GM11168 (cell line): ENCODE results near the gene MNS1.
"Not testable (repeated sequence)": the region's sequence is repeated elsewhere in the genome, so short reads cannot be mapped to it uniquely, and the experiment has no call there.

ENCODE experiments used
- in situ Hi-C: fragments of 300-500 bp; cut with MboI; formaldehyde crosslinking; loops from one replicate; pipeline ENCODE4 v1.12.0; 2022; ENCODE audit warnings: low sequenced_read_pairs; ENCODE audit not compliant: unreplicated experiment

MNS1 gene

DNA sequence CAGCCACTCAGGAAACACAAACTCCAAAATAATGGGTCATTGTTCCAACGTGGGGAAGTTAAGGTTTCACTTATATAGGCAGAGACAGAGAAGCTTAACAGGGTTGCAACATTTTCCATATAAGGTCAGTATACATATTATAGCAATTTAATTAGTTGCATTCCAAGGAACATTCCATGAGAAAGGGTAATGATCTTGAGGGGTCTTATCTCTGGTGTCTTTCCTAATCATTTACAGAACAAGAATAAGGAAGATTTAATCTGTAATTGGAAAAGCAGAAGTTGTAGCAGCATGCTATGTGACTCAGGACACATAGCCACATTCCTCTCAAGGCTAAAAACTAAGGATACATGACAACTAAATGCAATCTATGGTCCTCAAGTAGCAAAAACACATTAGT, 4.9 kb downstream of the MNS1 start:
- in situ Hi-C loops: no loop called here

DNA sequence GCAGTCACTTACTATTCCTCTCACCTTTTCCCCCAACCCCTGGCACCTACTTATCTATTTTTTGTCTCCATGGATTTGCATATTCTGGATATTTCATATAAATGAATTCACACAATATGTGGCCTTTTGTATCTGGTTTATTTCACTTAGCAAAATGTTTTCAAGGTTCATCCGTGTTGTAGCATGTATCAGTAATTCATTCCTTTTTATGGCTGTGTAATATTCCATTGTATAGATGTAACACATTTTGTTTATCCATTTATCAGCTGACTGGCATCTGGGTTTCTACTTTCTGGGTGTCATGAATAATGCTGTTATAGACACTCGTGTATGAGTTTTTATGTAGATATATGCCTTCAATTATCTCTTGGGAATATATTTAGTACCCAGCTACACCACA, 5.8 kb downstream of the MNS1 start:
- in situ Hi-C loops: no loop called here

DNA sequence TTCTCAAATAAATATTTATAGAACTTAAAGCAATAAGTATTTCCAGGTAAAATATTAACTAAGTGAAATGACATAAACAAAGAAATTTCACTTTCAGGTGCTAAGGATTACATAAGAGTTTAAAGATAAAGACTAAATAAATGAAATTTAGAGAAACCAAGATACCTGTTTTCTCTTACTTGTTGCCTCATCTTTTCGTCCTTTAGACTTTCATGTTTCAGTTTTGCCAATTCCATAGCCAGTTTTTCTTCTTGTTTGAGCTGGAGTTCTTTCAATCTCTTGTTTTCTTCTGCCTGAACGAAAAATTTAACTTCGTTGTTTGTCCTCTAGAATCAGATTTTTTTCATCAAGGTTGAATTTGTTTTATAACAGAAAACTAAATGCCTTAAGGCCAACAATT, 8.7 kb downstream of the MNS1 start:
- in situ Hi-C loops: no loop called here

DNA sequence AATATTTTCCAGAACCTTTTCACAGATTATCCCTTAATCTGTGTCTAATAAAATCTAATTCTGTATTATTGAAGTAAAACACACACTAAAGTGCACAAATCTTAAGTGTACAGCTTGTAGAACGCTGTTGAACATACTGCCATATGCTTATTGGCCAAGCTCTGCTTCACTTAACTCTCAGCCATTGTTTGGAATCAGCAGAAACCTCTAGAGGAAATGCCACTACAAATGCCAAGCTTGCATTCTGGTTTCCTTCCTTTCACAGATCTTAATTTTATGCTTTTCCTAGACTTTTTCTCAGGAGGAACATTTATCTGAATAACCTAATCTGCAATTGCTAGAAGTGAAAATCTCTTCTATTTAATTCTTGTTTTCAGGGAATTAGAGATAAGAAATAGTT, 10.1 kb downstream of the MNS1 start:
- in situ Hi-C loops: no loop called here

- in situ Hi-C loops: no loop called here
These were observed 19.2 kb downstream of the MNS1 start for GRCh38 chr15:56445746-56446145.

- in situ Hi-C loops: no loop called here
These were observed 22.6 kb downstream of the MNS1 start for GRCh38 chr15:56442354-56442753.

DNA sequence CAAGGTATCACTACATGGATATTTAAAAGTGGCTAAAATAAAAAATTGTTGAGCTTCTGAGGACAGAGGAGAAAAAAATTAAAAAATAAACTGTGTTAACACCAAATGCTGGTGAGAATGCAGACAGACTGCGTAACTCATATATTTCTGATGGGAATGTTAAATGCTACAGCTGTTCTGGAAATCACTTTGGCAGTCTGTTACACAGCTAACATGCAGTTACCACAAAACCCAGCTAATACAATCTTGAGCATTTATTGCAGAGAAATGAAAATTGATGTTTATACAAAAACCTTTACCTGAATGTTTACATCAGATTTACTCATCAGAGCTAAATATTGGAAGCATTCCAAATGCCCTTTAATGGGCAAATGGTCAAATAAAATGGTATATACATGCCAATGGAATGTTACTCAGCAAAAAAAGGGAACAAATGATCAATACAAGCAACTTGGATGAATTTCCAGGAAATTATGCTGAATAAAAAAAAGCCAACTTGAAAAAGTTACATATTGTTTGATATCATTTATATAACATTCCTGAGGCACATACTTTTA, 24.6 kb downstream of the MNS1 start:
- in situ Hi-C loops: no loop called here

DNA sequence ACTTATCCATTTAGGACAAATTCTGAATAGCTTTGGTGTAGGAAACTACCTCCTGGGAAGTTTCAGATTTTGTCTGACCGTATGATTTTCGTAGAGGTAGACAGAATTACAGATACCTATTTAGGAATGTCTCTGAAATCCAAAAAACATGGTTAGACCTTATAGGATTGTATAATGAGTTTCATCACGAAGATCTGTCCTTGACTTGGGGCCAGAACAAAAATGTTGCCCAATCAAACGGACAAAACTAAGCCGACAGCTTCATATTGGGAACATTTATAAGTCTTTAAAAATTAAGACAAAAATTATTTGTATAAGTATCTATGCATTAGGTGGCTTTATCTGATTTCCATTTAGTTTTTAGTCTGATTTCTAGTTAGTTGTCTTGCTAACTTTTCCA, 32.6 kb downstream of the MNS1 start:
- in situ Hi-C loops: no loop called here

GRCh38 chr15:56428821-56429458, 36.0 kb downstream of the MNS1 start:
- in situ Hi-C loops: loop anchor here (5.0 kb wide), 1 partner anchor 182 kb away; no protein-coding TSS in a partner anchor

DNA sequence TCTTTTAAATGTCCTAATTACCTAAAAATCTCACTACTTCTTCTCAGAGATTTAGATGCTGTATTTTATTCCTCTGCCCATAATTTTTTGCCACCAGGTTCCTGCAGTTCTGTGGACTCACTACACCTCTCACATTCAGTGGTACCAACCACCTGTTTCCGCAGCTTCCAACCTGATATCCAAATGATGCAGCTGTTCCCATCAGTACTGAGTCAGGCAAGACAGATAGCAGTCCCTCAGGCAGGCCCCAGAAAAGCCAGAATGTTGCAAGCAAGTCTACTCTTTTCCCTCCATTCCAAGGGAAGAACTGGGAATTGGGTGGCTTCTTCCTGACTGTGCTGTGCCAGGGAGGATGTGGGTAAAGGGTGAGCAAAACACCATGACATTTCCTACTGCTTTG, 39.0 kb downstream of the MNS1 start:
- in situ Hi-C loops: loop anchor here (5.0 kb wide), 1 partner anchor 179 kb away; no protein-coding TSS in a partner anchor

GRCh38 chr15:56425276-56425675, 39.7 kb downstream of the MNS1 start:
- in situ Hi-C loops: loop anchor here (5.0 kb wide), 1 partner anchor 178 kb away; no protein-coding TSS in a partner anchor

DNA sequence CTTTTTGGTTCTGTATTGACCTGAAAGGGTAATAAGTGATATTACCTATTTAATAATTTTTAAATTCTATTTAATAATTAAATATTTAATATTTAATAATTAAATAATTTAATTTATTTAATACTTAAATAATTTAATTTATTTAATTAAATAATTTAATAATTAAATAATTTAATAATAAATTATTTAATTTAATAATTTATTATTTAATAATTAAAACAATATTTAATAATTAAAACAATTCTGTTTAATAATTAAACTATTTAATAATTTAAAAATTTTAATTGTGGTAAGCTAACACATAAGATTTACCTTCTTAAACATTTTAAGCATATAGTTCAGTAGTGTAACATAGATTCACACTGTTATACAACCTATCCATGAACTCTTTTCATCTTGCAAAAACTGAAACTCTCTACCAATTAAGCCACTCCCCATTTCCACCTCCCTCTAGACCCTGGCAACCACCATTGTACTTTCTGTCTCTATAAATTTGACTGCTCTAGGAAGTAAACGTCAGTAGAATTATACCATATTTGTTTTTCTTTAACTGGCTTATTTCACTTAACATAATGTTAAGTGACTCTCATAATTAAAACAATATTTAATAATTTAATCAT, 51.7 kb downstream of the MNS1 start:
- in situ Hi-C loops: not testable (repeated sequence)

- in situ Hi-C loops: no loop called here
These were observed 53.7 kb downstream of the MNS1 start for GRCh38 chr15:56411122-56411749.

GRCh38 chr15:56410721-56411120, 54.2 kb downstream of the MNS1 start:
- in situ Hi-C loops: no loop called here

- in situ Hi-C loops: not testable (repeated sequence)
These were observed 65.7 kb downstream of the MNS1 start for GRCh38 chr15:56399209-56399608.

DNA sequence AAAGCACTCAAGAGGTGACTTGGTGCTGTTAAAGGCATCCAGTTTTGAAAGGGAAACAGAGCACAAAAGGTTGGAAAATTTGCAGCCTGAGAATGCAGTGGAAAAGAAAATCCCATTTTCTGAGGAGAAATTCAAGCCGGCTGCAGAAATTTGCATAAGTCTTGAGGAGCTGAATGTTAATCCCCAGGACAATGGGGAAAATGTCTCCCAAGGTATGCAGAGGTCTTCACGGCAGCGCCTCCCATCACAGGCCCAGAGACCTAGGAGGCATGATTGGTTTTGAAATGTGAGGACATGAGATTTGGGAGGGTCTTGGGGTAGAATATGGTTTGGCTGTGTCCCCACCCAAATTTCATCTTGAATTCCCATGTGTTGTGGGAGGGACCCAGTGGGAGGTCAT, 67.6 kb downstream of the MNS1 start:
- in situ Hi-C loops: not testable (repeated sequence)

GRCh38 chr15:56394909-56395308, 70.0 kb downstream of the MNS1 start:
- in situ Hi-C loops: no loop called here

DNA sequence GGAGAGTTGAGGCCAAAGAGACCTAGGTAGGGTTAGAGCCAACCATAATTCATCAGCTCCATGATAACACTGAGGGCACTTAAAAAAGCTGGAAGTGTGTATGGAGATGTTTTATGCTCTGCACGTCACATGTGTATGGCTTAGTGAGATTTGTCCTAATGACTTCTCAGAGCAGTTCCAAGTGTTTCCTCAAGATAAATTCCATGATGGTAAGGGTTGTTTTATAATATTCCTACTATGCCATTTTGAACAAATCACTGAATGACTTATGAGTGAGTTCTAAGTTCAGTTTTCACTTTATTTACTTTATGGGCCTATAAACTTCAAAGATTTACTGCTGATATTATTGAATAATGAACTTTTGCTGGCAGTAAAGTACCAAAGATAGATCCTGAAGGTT, 71.7 kb downstream of the MNS1 start:
- in situ Hi-C loops: no loop called here

DNA sequence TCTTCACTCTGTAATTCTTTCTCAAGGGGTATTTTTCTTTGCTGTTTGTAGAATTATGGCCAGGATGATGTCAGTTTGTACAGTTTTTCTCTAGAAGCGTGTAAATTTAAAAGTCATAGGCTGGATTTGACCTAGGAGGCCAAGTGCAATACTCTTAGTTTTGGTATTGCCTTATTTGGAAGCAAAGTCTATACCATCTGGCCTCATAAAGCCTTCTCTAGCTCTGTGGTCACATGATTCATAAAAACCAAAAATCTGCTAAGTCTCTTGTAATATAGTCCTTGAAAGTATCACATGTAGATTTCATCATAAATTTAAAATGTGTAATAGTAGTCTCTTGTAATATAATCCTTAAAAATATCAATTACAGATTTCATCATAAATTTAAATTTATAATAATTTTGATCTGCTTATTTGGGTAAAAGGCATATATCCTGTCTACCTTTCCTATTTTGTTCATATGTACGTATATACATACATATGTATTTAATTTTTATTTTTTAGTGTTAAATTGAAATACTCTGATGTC, 74.1 kb downstream of the MNS1 start:
- in situ Hi-C loops: no loop called here

- in situ Hi-C loops: no loop called here
These were observed 79.0 kb downstream of the MNS1 start for GRCh38 chr15:56385908-56386307.

- in situ Hi-C loops: no loop called here
These were observed 81.9 kb downstream of the MNS1 start for GRCh38 chr15:56383010-56383409.
